SKM-1 treated with dmso at 0.1 percent for 144 hours (cell line): ENCODE data around the gene APAF1.

Source experiments
- DNase-seq: peaks from one replicate; lab custom pipeline; 2025; ENCODE audit not compliant: unreplicated experiment; lab: John Stamatoyannopoulos, UW

The APAF1 gene

GRCh38 chr12:98669751-98670150 is 24.7 kb downstream of the APAF1 start:
- no peak for DNase-seq

DNA sequence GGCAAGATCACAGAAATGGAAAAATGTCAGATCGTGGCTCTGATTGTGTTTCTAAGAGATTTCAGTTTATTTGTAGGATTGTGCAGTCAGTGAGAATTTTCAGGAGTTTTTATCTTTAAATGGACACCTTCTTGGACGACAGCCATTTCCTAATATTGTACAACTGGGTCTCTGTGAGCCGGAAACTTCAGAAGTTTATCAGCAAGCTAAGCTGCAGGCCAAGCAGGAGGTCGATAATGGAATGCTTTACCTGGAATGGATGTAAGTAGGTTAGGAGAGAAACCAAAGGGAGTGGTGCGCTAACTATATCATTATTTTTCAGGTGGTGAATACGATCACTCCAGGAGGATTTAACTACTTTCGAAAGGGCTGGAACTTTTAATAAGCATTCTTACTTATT is 26.4 kb downstream of the APAF1 start:
- DNase-seq: no peak

GRCh38 chr12:98674841-98675240 is 29.8 kb downstream of the APAF1 start:
- no peak for DNase-seq

DNA sequence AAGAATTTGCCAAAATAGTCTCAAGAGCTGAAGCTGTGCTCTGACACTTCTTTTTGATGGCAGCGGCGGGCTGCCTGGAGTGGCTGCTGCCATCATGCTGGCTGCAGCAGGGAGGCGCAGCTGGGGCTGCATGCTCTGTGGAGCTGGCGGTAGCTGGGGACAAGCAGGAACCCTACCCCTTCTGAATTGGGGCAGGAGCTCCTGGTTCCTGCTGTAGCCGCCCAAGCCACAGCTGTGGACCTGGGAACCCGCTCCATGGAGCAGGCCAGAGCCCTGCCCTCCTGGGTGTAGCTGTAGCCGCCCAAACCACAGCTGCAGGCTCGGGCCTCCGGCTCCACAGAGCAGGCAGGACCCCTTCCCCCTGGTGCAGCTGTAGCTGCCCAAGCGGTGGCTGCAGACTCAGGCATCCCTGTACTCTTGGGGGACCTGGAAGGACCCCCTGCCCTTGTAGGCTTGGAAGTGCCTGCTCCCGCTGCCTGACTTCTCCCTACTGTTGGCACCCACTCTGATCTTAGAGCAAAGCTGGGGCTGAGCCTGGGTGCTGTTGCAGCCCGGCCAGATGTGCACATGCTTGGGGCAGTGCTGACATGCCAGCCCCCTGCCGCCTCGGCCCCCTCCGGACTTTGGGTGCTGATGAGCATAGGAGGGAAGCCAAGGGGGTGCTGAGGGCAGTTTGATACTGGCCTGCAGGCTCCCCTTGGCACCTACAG is 33.3 kb downstream of the APAF1 start:
- DNase-seq: no peak

DNA sequence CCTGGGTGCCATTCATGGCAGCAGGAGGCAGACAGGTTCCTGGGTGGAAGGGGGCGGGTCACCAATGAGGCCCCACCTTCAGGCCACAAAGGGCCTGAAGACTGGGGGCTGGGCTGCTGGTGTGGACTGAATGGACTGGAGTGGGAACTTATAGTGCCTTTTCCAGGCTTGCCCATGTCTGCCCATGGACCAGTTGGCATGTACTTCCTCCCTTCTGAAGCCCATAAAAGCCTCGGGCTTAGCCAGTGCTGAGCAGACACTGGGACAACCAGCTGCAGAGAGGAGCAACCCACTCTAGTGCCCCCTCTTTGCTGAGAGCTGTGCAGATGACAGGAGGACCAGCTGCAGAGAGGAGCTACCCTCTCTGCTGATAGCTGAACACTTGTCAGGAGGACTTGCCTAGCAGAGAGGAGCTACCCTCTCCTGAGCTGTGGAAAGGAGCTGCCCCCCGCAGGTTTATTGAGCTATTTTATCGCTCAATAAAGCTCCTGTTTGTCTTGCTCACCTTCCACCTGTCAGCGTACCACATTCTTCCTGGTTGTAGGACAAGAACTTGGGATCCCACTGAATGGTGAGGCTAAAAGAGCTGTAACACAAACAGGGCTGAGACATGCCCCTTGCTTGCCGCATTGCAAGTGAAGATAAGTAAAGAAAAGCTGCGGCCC is 34.0 kb downstream of the APAF1 start:
- no peak for DNase-seq

GRCh38 chr12:98679611-98680005 is 34.5 kb downstream of the APAF1 start:
- no peak for DNase-seq

DNA sequence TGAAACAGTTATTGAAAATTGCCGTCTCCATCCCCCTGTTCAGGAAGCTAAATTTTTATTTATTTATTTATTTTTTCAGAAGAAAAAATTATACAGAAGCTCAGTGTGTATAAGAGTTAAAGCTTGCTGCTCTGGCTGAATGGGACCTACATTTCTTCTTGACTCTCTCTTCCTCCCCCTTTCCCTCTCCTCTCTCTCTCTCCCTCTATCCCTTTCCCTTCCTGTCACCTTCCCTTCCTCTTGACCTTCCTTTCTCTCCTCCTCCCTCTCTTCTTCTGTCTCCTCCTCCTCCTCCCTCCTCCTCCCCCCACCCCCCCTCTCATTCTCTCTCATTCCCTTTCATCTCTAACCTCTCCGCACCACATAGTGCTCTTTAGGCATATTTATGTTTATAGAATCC is 39.1 kb downstream of the APAF1 start:
- no peak for DNase-seq

GRCh38 chr12:98686603-98687002 is 41.5 kb downstream of the APAF1 start:
- DNase-seq: no peak

DNA sequence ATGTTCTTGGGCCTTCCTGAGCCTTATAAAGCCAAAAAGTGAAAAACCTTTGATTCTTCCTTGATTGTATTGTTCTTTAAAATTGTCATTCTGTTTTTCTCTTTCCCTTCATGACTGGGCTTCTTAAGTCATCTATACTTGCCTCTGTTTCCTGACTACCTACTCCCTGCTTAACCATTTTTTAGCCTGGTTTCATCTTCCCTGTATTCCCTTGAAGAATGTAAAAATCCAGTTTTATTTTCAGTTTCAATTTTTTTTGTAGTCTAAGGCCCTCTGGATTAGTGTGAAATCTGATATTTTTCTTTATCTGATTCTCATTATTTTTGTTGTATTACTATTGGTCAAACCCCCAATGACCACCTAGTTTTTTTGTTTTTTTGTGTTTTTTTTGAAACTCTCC is 46.3 kb downstream of the APAF1 start:
- DNase-seq: no peak

- no peak for DNase-seq
Measured at GRCh38 chr12:98696036-98696646, 51.1 kb downstream of the APAF1 start.

- DNase-seq: no peak
Measured at GRCh38 chr12:98697209-98697608, 52.1 kb downstream of the APAF1 start.

DNA sequence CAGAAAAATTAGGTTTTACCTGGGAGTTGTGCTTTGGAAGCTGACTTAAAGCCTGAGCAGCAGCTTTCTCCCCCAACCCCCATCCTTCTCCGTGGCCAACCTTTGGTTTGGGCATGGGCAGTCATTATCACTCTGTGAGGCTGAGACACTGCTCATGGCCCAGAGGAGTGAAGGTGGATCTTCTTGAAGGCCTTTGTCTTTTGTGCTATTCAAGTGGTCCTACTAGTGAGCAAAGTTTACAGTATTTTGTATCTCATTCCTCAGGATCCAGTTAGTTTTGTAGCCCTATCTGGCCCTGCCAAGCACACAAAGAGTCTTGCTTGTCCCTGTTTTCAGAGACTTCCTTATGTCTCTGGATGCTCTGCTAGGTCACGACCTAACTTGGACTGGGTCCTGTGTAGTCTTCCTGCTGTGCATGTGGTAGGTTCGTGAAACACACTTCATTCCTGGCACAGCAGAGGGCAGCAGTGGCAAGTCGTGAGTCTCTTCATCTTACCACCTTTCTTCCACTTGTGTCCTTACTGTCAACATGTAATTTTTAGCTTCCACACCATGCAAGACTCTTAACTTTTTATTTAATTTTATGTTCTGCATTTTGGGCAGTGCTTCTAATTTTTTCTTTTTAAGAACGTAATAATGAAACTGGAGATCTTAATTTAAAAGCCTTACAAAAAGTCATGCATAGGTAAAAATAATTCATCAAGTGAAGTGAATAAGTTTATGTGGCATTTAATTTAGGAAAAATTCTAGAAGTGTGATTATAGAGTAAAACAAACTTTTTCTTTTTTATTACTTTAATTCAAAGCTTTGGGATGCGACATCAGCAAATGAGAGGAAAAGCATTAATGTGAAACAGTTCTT is 53.7 kb downstream of the APAF1 start:
- peak; percentile 40 for DNase-seq

- DNase-seq: peak; percentile 47
Measured at GRCh38 chr12:98699586-98699985, 54.5 kb downstream of the APAF1 start.

- DNase-seq: no peak
Measured at GRCh38 chr12:98701166-98701565, 56.1 kb downstream of the APAF1 start.

DNA sequence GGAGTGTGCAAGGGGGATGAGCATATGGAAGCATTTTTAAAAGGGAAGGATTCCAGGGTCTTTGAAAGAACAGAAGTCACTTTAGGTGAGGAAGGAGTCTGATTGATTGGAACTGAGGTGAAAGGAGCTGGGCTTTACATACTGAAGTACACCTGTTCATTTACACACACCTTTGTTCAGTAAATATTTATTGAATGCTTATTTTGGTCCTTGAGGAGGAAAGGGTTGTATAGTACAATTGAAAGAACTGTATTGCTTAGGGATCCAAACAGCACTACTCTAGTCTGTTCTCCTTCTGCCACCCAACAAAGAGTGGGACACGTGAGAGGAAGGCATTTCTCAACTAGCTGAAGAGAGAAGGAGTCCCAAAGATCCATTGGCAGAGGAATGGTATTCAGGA is 63.9 kb downstream of the APAF1 start:
- no peak for DNase-seq

- DNase-seq: no peak
Measured at GRCh38 chr12:98714426-98714825, 69.3 kb downstream of the APAF1 start.

- no peak for DNase-seq
Measured at GRCh38 chr12:98719515-98720504, 74.7 kb downstream of the APAF1 start.

GRCh38 chr12:98721204-98721702 is 76.2 kb downstream of the APAF1 start:
- DNase-seq: no peak

GRCh38 chr12:98724384-98725155 is 79.5 kb downstream of the APAF1 start:
- DNase-seq: no peak
